Measurements from ENCODE around the gene TBC1D2.

- TF ChIP-seq CTCF (IDR thresholded peaks at IDR 0.05; ENCODE audit: insufficient read depth, low read length, poor library complexity, severe bottlenecking): no peak
- no peak for TF ChIP-seq EZH2phosphoT487 (conservative IDR thresholded peaks at IDR 0.05; ENCODE audit: low read length)
These were observed 40.2 kb downstream of the TBC1D2 start for GRCh38 chr9:98215271-98215670.

Measured in SU-DHL-6 (cell line).